Measurements from ENCODE around the gene RHBDL2. TPM values are rescaled to one million over a fixed set of nuclear protein-coding genes. Genes with fewer than 3 reads are reported as not detected.

Gene RHBDL2
- total RNA-seq, 2 experiments from 2014 or later: not detected

DNA sequence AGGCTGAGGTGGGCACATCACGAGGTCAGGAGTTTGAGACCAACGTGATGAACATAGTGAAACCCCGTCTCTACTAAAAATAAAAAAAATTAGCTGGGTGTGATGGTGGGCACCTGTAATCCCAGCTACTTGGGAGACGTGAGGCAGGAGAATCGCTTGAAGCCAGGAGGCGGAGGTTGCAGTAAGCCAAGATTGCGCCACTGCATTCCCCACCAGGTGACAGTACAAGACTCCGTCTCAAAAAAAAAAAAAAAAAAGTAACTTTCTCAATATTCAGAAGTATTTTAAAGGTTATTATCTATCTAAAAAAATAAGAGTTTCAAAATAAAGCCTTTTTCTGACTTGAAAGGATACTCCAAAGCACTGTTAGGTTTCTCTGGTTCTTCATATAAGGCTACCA lies 74.4 kb downstream of the RHBDL2 start:
- no peaks in the 10 kb centered on the region for H3K9me3 ChIP-seq (ENCODE audit: control insufficient read depth in 1 of 2, insufficient read depth in 1 of 2, low read length in 2 of 2)
- no peak overlapping the region for H3K27ac Mint-ChIP-seq
- peaks cover 3% of the 10 kb centered on the region for H3K4me1 ChIP-seq (ENCODE audit: insufficient read depth, low read length)
- peaks cover 20% of the 10 kb centered on the region for H3K36me3 Mint-ChIP-seq (ENCODE audit: low read depth)
- no peak for ATAC-seq (ENCODE audit: poor library complexity)
- intact Hi-C loops (cut with DNase I, micrococcal nuclease): loop anchor here (10.0 kb wide), 2 partner anchors 228 to 538 kb away; no protein-coding TSS in a partner anchor
- TF ChIP-seq CTCF (IDR thresholded peaks at IDR 0.05): no peak
- H3K36me3 ChIP-seq (ENCODE audit: insufficient read depth, low read length): peaks cover 26% of the 10 kb centered on the region
- H3K9me3 Mint-ChIP-seq: no peaks in the 10 kb centered on the region
- peaks cover 54% of the 10 kb centered on the region for H3K4me1 Mint-ChIP-seq (ENCODE audit: low read depth)
- H3K4me3 Mint-ChIP-seq: no peak overlapping the region
- ChIA-PET POLR2A (no interaction called here), CTCF (no interaction called here)
- no peak overlapping the region for H3K4me3 ChIP-seq (ENCODE audit: low read length)
- H3K27me3 ChIP-seq (ENCODE audit: control insufficient read depth in 1 of 2, insufficient read depth in 2 of 2, low read length in 2 of 2): no peaks in the 10 kb centered on the region
- no peak for DNase-seq
- no peak overlapping the region for H3K27ac ChIP-seq (ENCODE audit: low read depth in 1 of 2, low read length in 2 of 2)
- H3K27me3 Mint-ChIP-seq: no peaks in the 10 kb centered on the region

GRCh38 chr1:38865112-38865715 lies 76.4 kb downstream of the RHBDL2 start:
- Histone ChIP-seq H3K4me1 (ENCODE audit: insufficient read depth, low read length) (peaks cover 9% of the 10 kb centered on the region), H3K9me3 (ENCODE audit: control insufficient read depth in 1 of 2, insufficient read depth in 1 of 2, low read length in 2 of 2) (no peaks in the 10 kb centered on the region), H3K4me3 (ENCODE audit: low read length) (no peak overlapping the region), H3K27ac (ENCODE audit: low read depth in 1 of 2, low read length in 2 of 2) (no peak overlapping the region), H3K36me3 (ENCODE audit: insufficient read depth, low read length) (peaks cover 27% of the 10 kb centered on the region), H3K27me3 (ENCODE audit: control insufficient read depth in 1 of 2, insufficient read depth in 2 of 2, low read length in 2 of 2) (no peaks in the 10 kb centered on the region)
- peaks cover 19% of the 10 kb centered on the region for H3K36me3 Mint-ChIP-seq (ENCODE audit: low read depth)
- POLR2A ChIA-PET: interaction anchor here (1.4 kb wide), 1 partner anchor 113 kb away, joined by 3 read pairs; no protein-coding TSS in a partner anchor
- H3K9me3 Mint-ChIP-seq: no peaks in the 10 kb centered on the region
- H3K27me3 Mint-ChIP-seq: no peaks in the 10 kb centered on the region
- H3K4me3 Mint-ChIP-seq: no peak overlapping the region
- H3K27ac Mint-ChIP-seq: no peak overlapping the region
- DNase-seq: no peak
- ATAC-seq (ENCODE audit: poor library complexity): no peak
- H3K4me1 Mint-ChIP-seq (ENCODE audit: low read depth): peaks cover 53% of the 10 kb centered on the region
- TF ChIP-seq CTCF (IDR thresholded peaks at IDR 0.05): no peak
- intact Hi-C loops (cut with DNase I, micrococcal nuclease): loop anchor here (10.0 kb wide), 2 partner anchors 230 to 540 kb away; no protein-coding TSS in a partner anchor
- CTCF ChIA-PET: no interaction called here

- Histone ChIP-seq H3K27me3 (ENCODE audit: control insufficient read depth in 1 of 2, insufficient read depth in 2 of 2, low read length in 2 of 2) (no peaks in the 10 kb centered on the region), H3K4me1 (ENCODE audit: insufficient read depth, low read length) (peaks cover 31% of the 10 kb centered on the region), H3K4me3 (ENCODE audit: low read length) (peak overlapping the region; percentile 84), H3K27ac (ENCODE audit: low read depth in 1 of 2, low read length in 2 of 2) (no peak overlapping the region), H3K36me3 (ENCODE audit: insufficient read depth, low read length) (peaks cover 29% of the 10 kb centered on the region), H3K9me3 (ENCODE audit: control insufficient read depth in 1 of 2, insufficient read depth in 1 of 2, low read length in 2 of 2) (no peaks in the 10 kb centered on the region)
- TF ChIP-seq CTCF (IDR thresholded peaks at IDR 0.05): no peak
- no peaks in the 10 kb centered on the region for H3K27me3 Mint-ChIP-seq
- ChIA-PET CTCF (no interaction called here), POLR2A (interaction anchor here (3.4 kb wide), 1 partner anchor 13 kb away, joined by 25 read pairs; the partner anchor contains the start of gene MYCBP)
- intact Hi-C loops (cut with DNase I, micrococcal nuclease): loop anchor here (5.0 to 10.0 kb wide), 3 partner anchors 234 to 1383 kb away; no protein-coding TSS in a partner anchor
- DNase-seq (no peak), ATAC-seq (ENCODE audit: poor library complexity) (no peak)
- H3K27ac Mint-ChIP-seq: peak overlapping the region; percentile 89
- peaks cover 32% of the 10 kb centered on the region for H3K36me3 Mint-ChIP-seq (ENCODE audit: low read depth)
- peaks cover 71% of the 10 kb centered on the region for H3K4me1 Mint-ChIP-seq (ENCODE audit: low read depth)
- no peaks in the 10 kb centered on the region for H3K9me3 Mint-ChIP-seq
- peak overlapping the region; percentile 96 for H3K4me3 Mint-ChIP-seq
Observed at GRCh38 chr1:38860454-38860795, 81.2 kb downstream of the RHBDL2 start.

All from CD4-positive, alpha-beta T cell (primary cell).